HG02973 (cell line): ENCODE data around the gene SMOC2.
"Not testable (repeated sequence)": the region's sequence is repeated elsewhere in the genome, so short reads cannot be mapped to it uniquely, and the experiment has no call there.

Experiments used
- ATAC-seq: cut with Tn5 transposase; IDR thresholded peaks from one replicate; pipeline ENCODE4 v1.9.1; 2021; ENCODE audit warnings: moderate library complexity; ENCODE audit not compliant: unreplicated experiment

Gene SMOC2

GRCh38 chr6:168570211-168570610 is 129.2 kb downstream of the SMOC2 start:
- no peak for ATAC-seq

GRCh38 chr6:168571268-168571667 is 130.3 kb downstream of the SMOC2 start:
- no peak for ATAC-seq

DNA sequence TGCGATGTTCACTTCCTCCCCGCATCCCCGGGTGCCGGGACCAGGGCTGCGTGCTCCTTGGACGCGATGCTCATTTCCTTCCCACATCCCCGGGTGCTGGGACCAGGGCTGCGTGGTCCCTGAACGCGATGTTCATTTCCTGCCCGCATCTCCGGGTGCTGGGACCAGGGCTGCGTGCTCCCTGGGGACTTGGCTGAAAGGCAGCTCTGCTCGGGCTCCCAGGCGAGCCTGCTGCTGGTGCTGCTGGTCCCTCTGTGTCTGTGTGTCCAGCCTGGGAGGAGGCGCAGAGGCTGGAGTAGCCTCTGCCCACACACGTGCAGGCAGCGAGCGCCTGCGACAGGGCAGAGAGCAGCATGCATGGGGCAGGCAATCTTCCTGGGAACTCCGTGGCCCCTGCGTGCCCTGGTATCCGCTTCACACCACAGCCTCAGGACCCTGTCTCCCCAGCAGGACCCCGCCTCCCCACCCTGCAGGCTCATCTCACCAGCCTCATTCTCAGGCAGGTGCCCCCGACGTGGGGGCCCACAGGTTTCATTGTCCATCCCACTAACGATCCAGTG is 132.4 kb downstream of the SMOC2 start:
- ATAC-seq, result not testable (repeated sequence)

- ATAC-seq, result no peak
Observed at GRCh38 chr6:168574075-168574698, 133.2 kb downstream of the SMOC2 start.

- no peak for ATAC-seq
Observed at GRCh38 chr6:168574699-168575195, 133.8 kb downstream of the SMOC2 start.

- ATAC-seq, result no peak
Observed at GRCh38 chr6:168575346-168576098, 134.5 kb downstream of the SMOC2 start.

GRCh38 chr6:168576388-168576787 is 135.4 kb downstream of the SMOC2 start:
- ATAC-seq, result no peak

- no peak for ATAC-seq
Observed at GRCh38 chr6:168577496-168577895, 136.5 kb downstream of the SMOC2 start.

GRCh38 chr6:168578036-168578435 is 137.1 kb downstream of the SMOC2 start:
- no peak for ATAC-seq

GRCh38 chr6:168581236-168581635 is 140.3 kb downstream of the SMOC2 start:
- no peak for ATAC-seq

DNA sequence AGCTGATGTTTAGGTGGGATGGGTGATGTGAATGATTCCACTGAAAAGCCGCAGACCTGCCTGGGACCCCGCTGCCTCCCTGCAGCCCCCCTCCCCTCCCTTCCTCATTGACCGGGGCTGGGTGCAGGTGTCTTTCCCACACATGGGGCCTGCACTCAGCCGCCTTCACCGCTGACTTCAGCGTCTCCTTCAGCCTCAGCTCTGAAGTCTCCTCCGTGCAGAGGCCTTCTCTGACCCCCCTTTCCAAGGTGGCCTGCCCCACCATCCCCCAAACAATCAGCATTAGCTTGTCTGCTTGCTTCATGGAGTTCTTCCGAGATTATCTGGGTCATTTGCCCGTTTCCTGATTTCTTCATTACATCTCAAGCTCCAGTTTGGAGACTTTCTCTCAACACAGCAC is 140.7 kb downstream of the SMOC2 start:
- no peak for ATAC-seq

DNA sequence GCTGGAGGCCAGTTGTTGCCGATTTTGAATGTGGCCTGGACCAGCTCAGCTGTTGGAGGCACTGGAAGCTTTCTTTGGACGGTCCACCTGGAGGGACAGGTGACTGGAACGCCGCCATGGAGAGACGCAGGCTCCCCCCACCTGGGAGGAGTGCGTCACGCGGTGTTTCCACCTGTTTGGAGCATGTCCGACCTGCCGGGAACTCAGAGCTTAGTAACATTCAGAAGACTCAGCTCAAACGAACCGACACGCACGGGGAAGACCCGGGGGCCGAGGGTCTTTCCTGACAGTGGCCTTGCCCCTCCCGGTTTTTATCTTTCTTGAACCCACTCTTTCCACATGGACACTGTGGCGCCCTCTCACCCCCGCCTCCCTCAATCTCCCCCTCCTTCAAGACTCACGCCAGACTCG is 141.6 kb downstream of the SMOC2 start:
- no peak for ATAC-seq

GRCh38 chr6:168583126-168583525 is 142.1 kb downstream of the SMOC2 start:
- ATAC-seq, result no peak

GRCh38 chr6:168583821-168584220 is 142.8 kb downstream of the SMOC2 start:
- no peak for ATAC-seq

GRCh38 chr6:168584249-168584648 is 143.3 kb downstream of the SMOC2 start:
- ATAC-seq, result no peak

GRCh38 chr6:168584671-168585070 is 143.7 kb downstream of the SMOC2 start:
- no peak for ATAC-seq

DNA sequence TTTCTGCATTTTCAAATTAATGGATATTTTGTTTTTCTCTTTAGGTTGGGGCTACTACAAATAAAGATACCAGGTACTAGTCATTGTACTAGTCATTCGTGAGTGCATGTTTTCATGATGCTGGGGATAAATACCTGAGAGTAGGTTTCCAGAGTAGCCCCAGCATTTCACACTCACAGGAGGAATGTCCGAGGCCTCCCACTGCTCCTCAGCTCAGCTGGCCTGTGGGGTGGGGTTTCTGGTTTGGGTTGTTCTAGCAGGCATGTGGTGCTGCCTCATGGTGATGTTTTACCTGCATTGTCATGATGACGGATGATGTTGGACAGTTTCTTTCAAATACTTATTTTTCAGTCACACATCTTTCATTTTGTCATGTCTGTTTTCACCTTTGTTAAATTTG is 144.5 kb downstream of the SMOC2 start:
- no peak for ATAC-seq

- no peak for ATAC-seq
Observed at GRCh38 chr6:168589275-168589674, 148.3 kb downstream of the SMOC2 start.

DNA sequence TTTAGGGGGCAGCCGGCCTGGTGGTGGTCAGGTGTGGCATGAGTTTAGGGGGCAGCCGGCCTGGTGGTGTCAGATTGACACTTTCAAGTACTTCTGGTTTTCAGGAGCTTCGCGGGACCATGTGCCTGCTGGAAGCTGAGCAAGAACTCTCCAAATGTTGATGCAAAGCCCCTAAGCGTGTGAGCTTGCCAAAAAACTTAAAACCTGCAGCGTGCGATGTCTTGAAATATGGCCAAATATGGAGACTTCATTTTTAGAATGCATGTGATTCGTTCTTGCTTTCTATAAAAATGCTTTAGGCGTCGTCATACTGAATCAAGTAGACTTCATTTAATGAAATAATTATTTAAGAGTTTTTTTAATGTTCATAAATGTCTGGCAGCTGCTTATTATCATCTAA is 149.4 kb downstream of the SMOC2 start:
- ATAC-seq, result no peak

DNA sequence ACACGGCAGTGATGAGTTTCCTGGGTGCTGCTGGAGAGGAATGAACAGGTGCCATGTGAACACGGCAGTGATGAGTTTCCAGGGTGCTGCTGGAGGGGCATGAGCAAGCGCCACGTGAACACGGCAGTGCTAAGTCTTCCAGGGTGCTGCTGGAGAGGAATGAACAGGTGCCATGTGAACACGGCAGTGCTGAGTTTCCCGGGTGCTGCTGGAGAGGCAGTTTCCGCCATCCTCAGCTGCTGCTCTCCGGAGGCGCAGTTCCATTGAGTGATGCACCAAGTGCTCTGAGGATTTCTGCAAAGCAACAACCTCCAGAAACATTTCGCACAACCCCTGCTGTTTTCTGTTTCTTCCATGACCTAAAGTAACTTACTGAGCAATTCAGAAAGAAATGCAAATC is 155.4 kb downstream of the SMOC2 start:
- no peak for ATAC-seq

DNA sequence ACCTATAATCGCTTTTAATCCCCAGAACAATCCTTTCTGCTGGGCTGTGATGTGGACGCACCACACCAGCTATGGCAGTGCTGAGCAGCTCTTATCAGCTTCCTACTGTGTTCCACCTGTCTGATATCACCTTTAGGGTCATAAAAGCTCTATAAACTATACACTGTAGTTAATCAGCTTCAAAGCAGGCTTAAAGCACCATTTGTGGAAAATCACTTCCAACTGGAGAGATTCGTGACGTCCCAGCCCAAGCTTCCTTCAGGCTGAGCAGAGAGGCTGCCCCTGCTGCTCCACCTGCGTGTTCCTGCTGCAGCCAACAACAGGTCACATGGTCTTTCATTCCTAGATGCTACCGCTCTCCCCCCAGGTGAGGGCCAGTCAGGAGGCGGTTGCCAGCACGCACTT is 156.5 kb downstream of the SMOC2 start:
- ATAC-seq, result no peak
